Inflammatory macrophage treated with lipopolysaccharide for 1 hour (primary cell): Measurements from ENCODE around the gene DCBLD2.
"Not testable (repeated sequence)": the region's sequence is repeated elsewhere in the genome, so short reads cannot be mapped to it uniquely, and the experiment has no call there.

Source experiments
- DNase-seq, 2 donors: peaks; one replicate each; pipeline ENCODE4 v3.0.0-alpha.2; 2020 to 2022

Gene DCBLD2

DNA sequence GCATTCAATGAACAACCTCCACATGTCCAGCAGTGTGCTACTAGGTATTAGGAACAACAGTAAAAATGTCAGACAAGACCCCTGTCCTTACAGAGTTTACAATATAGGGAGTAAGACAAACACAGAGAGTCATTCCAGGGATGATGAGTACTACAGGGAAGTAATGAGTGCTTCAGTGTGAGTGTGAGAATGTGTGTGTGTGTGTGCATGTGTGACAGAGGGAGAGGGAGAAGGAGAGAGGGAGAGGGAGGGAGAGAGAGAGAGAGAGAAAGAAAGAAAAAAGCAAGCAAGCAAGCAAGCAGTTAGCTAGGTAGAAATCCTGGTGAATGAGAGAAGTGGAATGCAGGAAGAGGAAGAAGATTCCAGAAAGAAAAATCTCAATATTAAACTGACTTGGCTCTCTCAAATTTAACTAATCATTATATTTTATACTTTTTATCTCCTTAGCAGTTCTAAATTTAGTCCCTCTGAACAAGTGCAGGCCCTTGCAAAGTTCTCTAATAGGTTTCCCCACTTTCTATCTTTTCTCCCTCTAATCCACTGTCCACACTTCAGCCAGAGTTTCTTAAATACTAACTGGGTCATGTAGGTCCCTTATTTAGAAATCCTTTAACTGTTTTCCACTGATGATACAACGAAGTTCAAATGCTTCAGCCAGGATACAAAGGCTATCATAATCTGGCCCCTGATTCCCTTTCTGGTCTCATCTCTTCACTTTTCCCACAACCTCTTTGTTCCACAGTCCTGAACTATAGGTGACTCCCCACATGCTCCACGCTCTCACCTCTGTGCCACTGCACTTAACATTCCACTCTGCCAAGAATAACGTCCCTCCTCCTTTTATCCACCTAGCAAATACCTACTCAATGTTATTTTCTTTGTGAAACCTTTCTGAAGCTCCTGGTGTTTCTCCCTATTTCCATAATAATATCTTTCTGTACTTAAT is 10.3 kb downstream of the DCBLD2 start:
- DNase-seq = no peak

DNA sequence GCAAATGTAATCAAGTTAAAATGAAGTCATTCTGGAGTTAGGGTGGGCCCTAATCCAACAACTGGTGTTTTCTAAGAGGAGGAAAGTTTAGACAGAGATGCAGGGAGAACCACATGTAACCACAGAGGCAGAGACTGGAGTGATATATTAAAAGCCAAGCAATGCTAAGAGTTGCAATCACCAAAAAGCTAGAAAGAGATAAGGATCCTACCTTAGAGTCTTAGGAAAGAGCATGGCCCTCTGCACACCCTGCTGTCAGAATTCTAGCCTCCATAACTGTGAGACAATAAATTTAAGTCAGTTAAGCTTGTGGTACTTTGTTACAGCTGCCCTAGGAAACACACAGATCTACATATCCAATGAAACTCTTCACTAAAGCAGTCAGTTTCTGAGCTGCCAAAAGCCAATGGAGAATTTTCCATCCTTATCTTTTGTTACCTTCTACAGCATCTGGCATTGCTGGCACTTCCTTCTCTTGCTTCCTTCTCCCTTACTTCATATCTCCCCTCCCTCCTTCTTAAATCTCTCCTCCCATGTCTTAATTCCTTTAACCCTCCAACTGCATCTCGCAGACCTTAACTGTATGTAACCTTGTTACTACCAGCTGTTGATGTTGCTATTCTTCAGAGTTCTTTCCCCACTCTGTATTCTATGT is 11.2 kb downstream of the DCBLD2 start:
- DNase-seq = no peak

DNA sequence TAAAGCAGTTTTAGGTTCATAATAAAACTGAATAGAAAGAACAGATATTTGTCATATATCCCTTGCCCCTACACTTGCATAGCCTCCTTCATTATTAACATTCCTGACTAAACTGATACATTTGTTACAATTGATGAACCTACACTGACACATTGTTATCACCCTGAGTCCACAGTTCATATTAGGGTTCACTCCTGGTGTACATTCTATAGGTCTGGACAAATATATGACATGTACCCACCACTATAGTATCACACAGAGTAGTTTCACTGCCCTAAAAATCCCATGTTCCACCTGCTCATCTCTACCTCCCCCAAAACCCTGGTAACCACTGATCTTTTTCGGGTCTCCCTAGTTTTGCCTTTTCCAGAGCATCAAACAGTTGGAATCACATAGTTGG is 13.8 kb downstream of the DCBLD2 start:
- no peak for DNase-seq

DNA sequence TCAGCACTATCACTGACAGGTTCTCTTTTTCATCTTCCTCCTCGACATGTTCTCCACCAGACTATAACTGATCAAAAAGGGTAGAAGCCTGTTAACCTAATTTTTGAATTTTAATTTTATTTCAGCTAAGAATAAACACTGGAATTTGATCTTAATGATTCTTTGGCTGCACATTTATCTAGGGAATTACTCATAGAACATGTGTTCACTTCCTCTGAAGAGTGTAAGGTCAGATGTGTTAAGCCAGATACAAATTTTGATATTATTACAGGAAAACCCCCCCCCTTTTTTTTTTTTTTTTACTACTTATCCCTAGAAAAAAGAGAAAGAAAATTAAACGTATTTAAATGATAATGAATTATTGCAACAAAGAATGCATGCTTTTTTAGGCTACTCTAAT is 15.0 kb downstream of the DCBLD2 start:
- DNase-seq = no peak

DNA sequence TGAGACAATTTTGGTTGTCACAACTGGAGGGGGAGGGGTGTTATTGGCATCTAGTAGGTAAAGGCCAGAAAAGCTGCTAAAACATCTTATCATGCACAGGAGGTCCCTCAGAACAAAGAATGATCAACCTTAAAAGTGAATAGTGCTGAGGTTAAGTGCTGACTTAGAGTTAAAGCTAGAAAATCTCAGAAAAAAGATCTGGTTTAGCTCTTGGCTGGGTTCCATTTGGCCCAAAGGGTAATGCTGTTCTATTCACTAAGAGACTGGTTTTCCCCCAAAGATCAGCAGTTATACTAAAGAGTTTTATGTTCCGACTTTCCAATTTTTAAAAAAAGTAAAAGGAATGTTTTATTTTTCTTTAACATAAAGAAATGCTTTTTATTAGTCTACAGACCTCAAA is 15.6 kb downstream of the DCBLD2 start:
- no peak for DNase-seq

DNA sequence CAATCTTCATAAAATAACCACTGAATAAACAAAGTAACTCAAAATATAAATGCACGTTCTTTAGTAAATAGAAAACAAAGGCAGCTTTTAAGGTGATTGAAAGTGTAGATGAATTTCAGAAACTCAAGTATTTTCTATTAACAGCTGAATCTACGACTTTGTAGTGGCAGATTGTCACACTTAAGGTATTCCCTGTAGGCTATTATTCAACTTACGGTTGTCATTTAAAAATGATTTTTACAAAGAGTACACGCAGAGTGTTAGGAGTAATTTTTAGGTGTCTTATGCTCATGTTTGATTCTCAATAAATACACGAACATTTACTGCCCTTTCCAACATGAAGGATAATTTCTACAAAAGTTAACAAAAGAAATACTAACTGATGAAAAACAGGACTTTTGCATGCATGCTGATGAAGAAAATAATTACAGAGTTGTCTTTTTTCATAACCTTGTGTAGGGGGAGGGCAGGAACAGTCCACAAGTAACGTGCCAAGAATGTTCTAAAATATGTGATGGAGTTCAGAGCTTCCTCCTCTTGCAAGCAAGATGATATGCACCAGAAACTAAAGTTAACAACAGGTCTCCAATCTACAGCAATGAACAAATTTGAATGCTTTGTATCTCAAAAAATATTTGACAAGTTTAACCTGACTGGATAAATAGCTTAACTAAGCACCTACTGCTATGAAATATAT is 16.7 kb downstream of the DCBLD2 start:
- no peak for DNase-seq

DNA sequence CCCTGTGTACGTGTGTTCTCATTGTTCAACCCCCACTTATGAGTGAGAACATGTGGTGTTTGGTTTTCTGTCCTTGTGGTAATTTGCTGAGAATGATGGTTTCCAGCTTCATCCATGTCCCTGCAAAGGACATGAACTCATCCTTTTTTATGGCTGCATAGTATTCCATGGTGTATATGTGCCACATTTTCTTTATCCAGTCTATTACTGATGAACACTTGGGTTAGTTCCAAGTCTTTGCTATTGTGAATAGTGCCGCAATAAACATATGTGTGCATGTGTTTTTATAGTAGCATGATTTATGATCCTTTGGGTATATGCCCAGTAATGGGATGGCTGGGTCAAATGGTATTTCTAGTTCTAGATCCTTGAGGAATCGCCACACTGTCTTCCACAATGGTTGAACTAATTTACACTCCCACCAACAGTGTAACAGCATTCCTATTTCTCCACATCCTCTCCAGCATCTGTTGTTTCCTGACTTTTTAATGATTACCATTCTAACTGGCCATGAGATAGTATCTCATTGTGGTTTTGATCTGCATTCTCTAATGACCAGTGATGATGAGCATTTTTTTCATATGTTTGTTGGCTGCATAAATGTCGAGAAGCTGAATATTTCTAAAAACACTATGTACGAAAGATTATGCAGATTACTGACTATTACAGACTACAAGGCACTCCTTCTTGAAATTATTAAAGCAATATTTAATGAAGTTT is 18.7 kb downstream of the DCBLD2 start:
- DNase-seq = not testable (repeated sequence)

DNA sequence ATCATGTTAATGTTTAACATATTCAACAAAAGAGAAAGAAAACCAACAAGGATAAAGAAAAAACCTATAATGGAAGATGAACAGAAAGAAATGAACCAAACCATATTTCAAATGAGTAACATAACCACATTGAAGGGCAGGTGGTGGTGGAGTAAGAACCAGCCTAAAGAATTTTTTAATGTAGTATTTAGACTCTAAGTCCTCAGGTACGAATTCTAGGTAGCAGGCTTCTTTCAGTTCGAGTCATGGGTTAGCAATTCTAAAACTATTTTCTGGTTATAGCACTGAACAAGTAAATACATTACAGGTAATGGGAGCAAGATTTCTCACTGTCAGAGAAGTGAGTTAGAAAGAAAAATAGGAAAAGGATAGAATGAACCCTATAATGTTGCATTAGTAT is 24.4 kb downstream of the DCBLD2 start:
- no peak for DNase-seq

DNA sequence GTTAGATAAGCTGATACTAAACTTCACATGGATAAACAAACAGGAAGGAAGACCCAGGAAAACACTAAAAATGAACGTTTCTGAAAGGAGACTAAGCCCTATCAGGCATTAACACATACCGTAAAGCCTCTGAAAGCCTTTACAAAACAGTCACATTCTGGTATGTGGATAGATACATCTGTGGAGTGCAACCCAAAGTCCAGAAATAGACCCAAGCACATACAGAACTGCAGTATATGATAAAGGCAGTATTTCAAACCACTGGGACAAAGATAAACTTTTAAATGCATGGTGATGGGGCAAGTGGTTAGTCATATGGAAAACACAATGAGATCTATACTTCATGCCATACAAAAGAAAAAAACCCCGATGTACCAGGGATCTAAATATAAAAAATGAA is 26.0 kb downstream of the DCBLD2 start:
- DNase-seq = no peak

DNA sequence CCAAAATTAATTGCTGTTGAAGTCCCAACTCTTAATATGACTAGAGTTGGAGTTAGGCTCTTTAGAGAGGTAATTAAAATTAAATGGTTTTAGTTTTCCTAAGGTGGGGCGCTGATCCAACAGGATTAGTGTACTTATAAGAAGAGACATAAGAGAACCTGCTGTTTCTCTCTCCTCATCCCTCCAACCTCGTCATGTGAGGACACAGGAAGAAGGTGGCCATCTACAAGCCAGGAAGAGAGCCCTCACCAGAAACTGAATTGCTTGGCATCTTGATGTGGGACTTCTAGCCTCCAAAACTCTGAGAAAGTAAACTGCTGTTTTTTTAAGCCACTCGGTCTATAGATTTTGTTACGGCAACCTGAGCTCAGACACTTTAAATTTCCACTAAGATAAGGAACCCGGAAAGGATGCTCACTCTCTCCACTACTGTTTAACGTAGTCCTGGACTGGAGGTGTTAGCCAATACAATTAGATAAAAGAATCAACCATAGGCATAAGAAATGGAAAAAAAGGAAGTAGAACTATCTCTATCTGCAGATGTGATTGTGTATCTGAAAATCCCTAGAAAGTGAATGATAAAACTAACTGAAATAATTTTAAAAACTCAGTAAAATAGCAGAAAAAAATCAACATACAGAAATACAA is 26.8 kb downstream of the DCBLD2 start:
- DNase-seq = no peak

DNA sequence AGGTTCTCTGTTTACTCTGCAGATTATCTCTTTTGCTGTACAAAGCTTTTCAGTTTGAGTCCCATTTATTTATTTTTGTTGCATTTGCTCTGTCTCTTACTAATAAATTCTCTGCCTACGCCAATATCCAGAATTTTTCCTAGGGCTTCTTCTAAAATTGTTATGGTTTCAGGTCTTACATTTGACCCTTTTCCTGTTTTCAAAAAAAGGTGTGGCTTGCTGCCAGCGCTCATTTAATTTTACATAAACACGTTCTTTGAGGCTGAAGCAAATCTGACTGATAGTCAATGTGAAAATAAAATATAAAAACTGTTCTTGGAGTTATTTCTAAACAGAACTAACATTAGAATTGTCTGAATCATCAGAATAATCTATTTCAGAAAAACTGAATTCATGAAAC is 32.1 kb downstream of the DCBLD2 start:
- DNase-seq = no peak

DNA sequence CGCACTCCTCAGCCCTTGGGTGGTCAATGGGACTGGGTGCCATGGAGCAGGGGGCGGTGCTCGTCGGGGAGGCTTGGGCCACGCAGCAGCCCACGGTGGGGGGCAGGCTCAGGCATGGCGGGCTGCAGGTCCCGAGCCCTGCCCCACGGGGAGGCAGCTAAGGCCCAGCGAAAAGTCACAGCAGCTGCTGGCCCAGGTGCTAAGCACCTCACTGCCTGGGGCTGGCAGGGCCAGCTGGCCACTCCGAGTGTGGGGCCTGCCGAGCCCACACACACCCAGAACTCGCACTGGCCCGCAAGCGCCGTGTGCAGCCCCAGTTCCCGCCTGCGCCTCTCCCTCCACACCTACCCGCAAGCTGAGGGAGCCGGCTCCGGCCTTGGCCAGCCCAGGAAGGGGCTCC is 43.5 kb downstream of the DCBLD2 start:
- not testable (repeated sequence) for DNase-seq

DNA sequence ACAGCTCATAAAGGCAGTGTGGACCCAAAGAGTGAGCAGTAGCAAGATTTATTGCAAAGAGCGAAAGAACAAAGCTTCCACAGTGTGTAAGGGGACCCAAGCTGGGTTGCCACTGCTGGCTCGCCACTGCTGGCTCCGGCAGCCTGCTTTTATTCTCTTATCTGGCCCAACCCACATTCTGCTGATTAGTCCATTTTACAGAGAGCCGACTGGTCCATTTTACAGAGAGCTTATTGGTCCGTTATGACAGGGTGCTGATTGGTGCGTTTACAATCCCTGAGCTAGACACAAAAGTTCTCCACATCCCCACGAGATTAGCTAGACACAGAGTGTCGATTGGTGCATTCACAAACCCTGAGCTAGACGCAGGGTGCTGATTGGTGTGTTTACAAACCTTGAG is 44.2 kb downstream of the DCBLD2 start:
- not testable (repeated sequence) for DNase-seq

DNA sequence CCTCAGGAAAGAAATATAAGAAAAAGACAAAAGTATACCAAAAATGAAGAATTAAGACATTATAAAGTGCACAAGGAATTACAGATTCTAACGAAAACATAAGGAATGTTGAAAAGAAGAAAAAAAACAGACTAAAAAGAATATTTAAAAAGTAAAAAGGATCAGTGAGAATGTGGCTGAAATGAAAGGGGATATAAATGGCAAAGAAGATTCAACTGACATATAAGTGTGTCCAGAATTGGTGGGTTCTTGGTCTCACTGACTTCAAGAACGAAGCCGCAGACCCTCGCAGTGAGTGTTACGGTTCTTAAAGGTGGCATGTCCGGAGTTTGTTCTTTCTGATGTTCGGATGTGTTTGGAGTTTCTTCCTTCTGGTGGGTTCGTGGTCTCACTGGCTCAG is 44.8 kb downstream of the DCBLD2 start:
- DNase-seq = no peak

DNA sequence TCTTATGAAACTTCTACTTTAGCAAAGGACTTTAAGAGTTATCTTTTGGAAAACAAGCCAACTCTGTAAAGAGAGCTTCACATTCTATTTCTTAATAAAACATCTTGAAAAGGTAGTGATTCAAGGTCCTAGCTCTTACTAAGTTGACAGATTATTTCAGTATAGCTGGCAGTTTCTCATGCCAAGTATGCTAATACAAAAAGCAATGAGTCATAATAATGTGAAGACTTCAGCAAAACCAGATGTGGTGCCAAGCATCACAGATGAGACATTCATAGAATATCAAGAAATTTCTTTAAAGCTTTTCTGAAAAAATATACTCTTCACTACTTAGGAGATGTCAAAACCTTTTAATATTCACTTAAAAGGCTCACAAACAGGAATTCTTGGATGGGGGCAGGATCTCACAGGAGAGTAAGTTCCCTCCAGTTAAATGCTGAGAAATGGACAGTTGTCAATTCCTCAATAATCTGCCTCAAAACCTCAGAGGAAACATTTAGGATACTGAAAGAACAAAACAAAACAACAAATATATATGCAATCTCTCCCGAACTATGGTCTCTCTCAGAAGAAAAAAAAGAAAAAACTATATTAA is 45.6 kb downstream of the DCBLD2 start:
- DNase-seq = no peak

DNA sequence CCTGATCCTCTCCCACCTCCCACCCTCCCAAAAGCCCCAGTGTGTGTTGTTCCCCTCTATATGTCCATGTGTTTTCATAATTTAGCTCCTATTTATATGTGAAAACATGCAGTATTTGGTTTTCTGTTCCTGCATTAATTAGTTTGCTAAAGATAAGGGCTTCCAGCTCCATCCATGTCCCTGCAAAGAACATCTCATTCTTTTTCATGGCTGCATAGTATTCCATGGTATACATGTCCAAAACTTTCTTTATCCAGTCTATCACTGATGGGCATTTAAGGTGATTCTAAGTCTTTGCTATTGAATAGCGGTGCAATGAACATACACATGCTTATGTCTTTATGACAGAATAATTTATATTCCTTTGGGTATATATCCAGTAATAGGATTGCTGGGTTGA is 53.4 kb downstream of the DCBLD2 start:
- no peak for DNase-seq

DNA sequence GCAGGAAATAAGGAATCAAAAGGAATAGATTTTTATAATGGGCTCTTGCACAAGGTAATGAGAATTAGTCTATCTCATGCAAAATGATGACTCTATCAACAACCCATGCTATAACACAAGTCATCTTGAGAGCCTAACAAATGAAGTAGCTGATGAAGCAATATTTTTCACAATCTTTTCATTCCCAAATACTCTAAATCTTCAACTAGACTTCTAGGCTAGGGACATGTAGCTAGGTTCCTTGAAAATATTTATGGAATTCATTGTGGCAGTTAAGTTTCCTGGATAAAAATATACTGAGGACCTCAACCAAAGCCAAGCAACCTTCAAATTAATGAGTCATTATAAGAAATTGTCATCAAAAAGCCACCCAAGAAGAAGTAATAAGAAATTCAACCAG is 55.4 kb downstream of the DCBLD2 start:
- no peak for DNase-seq

DNA sequence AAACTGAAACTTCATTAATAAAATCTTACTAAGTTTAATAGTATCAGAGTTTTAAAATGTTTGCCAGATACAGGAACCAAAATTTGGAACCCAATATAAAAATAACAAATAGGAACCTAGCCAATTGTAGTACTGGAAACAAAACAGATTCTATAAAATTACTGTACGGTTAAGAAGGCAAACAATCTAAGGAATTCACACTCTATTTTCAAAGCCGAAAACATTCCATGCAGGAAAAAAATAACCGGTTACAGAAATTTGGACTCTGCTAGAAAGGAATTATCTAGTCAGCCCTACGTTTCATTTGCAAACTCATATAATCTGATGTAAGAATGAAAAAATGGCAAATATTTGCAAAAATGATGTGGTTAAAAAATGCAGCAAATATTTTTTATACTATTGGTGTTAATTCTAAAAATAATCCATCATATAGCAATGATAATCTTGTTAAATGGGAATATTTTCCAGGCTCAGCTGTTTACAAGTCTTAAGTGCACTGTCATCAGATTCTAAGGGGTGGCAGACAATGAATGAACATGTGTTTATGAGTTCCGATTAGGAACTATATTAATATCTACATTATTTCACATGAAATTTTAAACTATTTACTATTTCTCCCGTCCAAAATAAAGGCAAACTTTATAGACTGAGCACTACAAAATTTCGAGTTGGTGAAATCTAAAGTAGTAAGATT is 58.1 kb downstream of the DCBLD2 start:
- no peak for DNase-seq

DNA sequence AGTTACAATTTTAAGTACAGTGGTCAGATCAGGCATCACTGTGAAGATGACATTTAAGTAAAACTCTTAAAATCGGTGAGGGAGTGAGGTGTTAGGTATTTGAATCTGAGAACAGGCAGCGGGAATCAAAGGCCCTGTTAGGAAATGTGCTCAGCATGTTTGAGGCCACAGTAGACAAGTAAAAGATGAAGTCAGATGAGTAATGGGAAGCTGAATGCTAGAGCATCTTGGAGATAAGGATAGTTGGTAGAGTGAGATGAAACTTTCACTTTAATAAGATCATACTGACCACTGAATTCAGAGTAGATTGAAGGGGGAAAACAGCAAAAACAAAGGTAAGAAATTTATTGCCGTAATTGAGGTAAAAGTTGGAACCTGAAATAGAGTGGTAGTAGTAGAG is 61.6 kb downstream of the DCBLD2 start:
- no peak for DNase-seq

DNA sequence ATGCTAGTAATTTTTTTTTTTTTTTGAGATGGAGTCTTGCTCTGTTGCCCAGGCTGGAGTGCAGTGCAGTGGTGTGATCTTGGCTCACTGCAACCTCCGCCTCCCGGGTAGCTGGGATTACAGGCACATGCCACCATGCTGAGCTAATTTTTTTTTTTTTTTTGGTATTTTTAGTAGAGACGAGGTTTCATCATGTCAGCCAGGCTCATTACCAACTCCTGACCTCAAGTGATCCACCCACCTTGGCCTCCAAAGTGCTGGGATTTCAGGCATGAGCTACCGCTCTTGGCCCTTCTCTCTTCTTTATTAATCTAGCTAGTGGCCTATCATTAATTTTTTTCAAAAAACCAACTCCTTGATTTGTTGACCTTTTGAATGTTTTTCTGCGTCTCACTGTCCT is 70.4 kb downstream of the DCBLD2 start:
- not testable (repeated sequence) for DNase-seq

DNA sequence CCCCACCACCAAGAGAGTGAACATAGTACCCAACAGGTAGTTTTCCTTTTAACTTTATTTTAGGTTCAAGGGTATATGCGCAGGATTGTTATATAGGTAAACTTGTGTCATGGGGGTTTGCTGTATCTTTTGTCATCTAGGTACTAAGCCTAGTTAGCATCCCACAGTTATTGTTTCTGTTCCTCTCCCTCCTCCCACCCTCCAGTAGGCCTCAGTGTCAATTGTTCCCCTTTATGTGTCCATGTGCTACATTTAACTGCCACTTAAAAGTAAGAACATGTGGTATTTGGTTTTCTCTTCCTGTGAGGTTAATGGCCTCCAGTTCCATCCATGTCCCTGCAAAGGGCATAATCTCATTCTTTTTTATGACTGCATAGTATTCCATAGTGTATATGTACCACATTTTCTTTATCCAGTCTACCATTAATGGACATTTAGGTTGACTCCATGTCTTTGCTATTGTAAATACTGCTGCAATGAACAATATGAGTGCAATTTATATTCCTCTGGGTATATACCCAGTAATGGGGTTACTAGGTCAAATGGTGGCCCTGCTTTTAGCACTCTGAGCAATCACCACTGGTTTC is 72.2 kb downstream of the DCBLD2 start:
- DNase-seq = no peak
